ENCODE data around the gene S1PR5.

S1PR5 gene

DNA sequence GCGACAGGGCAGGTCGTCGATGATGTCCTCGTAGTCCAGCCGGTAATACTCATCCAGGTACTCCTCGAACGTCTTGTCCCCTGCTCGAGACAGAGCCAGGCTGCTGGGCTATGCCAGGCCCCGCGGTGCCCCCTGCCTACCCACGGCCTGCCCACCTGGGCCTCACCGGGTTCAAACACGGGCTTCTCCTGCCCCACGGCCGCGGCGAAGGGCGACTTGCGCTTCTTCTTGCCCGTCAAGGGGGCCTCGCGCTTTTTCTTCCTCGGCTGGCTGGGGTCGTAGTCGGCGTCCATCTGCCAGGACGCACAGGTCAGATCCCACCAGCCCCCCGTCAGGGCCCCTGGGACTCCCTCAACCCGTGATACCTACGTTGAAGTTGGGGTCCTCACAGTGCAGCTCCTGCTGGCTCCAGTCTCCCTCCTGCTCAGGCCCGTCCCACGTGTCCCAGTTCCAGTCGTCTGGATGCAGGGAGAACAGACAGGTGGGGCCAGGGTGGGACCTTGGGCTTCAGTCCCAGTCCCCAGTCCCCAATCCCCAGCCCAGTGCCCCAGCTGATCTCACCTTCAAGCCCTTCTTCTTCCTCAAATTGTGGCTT, 40.5 kb upstream of the S1PR5 start:
- H3K36me3 ChIP-seq (ENCODE audit: insufficient read depth, insufficient read length, low read length), result peaks cover 88% of the 10 kb centered on the region
- no peak for DNase-seq (ENCODE audit: low read depth, low spot score)
- no peaks in the 10 kb centered on the region for H3K27me3 ChIP-seq (ENCODE audit: insufficient read depth, insufficient read length)
- no peak overlapping the region for H3K9ac ChIP-seq (ENCODE audit: insufficient read length, low read depth)
- no peak overlapping the region for H3K4me3 ChIP-seq (ENCODE audit: insufficient read length, low read depth)
- no peak for TF ChIP-seq ZNF274 (IDR thresholded peaks at IDR 0.05; ENCODE audit: low read depth, low read length)
- no peak for TF ChIP-seq SUZ12 (IDR thresholded peaks at IDR 0.05; ENCODE audit: extremely low read depth, insufficient read depth, insufficient read length)
- no peak for TF ChIP-seq YY1 (IDR thresholded peaks at IDR 0.05; ENCODE audit: insufficient read depth, insufficient read length)
- no peaks in the 10 kb centered on the region for H3K9me3 ChIP-seq (ENCODE audit: insufficient read depth, low read length)
- H3K4me1 ChIP-seq (ENCODE audit: insufficient read depth, insufficient read length), result peaks cover 3% of the 10 kb centered on the region

DNA sequence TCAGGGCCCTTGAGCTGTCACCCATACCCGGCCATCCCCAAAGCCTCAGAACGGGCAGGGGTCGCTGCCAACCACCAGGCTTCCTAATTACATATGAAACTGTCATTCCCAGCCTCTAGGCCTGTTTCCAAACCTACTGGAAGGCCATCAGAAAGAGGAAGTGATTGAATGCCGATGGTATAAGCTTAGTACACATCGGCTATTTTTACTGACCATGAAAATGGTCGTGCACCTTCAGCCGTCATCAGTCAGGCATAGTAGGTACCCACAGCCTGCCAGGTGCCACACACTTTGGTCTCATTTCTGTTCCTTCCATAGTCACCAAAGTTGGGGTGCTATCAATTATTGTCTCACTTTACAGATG, 38.3 kb upstream of the S1PR5 start:
- no peak for DNase-seq (ENCODE audit: low read depth, low spot score)
- peaks cover 85% of the 10 kb centered on the region for H3K36me3 ChIP-seq (ENCODE audit: insufficient read depth, insufficient read length, low read length)
- H3K9me3 ChIP-seq (ENCODE audit: insufficient read depth, low read length), result no peaks in the 10 kb centered on the region
- H3K4me3 ChIP-seq (ENCODE audit: insufficient read length, low read depth), result no peak overlapping the region
- TF ChIP-seq YY1 (IDR thresholded peaks at IDR 0.05; ENCODE audit: insufficient read depth, insufficient read length) (no peak), ZNF274 (IDR thresholded peaks at IDR 0.05; ENCODE audit: low read depth, low read length) (no peak), SUZ12 (IDR thresholded peaks at IDR 0.05; ENCODE audit: extremely low read depth, insufficient read depth, insufficient read length) (no peak)
- H3K27me3 ChIP-seq (ENCODE audit: insufficient read depth, insufficient read length), result no peaks in the 10 kb centered on the region
- peaks cover 6% of the 10 kb centered on the region for H3K4me1 ChIP-seq (ENCODE audit: insufficient read depth, insufficient read length)
- H3K9ac ChIP-seq (ENCODE audit: insufficient read length, low read depth), result no peak overlapping the region

DNA sequence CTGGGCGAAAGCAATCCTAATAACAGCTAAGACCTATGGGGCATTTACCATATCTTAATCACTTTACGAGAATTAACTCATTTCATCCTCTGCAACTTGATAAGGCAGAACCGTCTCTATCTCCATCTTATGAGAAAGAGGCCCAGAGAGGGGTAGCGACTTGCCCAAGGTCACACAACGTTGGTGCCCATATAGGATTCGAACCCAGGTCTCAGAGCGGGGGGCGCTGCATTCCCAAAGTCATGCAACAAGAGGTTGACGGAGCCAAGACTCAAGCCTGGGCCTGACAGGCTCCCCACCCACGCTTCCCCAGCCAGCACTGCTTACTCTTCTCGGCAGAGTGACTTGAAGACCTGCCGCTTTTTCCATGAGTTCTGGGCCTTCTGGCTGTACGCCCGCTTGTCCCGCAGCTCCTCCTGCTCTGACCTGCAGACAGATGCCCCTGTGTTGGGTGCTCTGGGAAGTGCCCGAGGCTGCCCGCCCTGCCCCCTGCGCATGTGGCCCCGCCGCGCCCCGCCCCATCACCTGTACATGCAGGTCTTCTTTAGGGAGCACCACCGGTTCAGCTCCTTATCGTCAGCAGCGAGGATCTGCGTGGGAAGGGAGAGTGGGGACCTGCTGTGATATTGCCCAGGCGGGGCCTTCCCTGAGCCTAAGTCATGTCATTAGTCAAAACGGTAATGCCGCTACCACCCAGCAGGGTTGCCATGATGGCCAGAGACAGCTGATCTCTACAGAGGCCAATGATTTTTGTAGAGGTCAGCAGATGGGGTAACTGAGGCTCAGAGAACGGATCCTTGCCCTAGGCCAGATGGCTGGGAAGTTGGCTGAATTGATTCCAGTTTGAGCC, 37.7 kb upstream of the S1PR5 start:
- peaks cover 6% of the 10 kb centered on the region for H3K4me1 ChIP-seq (ENCODE audit: insufficient read depth, insufficient read length)
- no peak for DNase-seq (ENCODE audit: low read depth, low spot score)
- H3K27me3 ChIP-seq (ENCODE audit: insufficient read depth, insufficient read length), result no peaks in the 10 kb centered on the region
- H3K9ac ChIP-seq (ENCODE audit: insufficient read length, low read depth), result no peak overlapping the region
- H3K9me3 ChIP-seq (ENCODE audit: insufficient read depth, low read length), result no peaks in the 10 kb centered on the region
- peaks cover 84% of the 10 kb centered on the region for H3K36me3 ChIP-seq (ENCODE audit: insufficient read depth, insufficient read length, low read length)
- no peak for TF ChIP-seq YY1 (IDR thresholded peaks at IDR 0.05; ENCODE audit: insufficient read depth, insufficient read length)
- no peak for TF ChIP-seq SUZ12 (IDR thresholded peaks at IDR 0.05; ENCODE audit: extremely low read depth, insufficient read depth, insufficient read length)
- TF ChIP-seq ZNF274 (IDR thresholded peaks at IDR 0.05; ENCODE audit: low read depth, low read length), result no peak
- H3K4me3 ChIP-seq (ENCODE audit: insufficient read length, low read depth), result no peak overlapping the region

DNA sequence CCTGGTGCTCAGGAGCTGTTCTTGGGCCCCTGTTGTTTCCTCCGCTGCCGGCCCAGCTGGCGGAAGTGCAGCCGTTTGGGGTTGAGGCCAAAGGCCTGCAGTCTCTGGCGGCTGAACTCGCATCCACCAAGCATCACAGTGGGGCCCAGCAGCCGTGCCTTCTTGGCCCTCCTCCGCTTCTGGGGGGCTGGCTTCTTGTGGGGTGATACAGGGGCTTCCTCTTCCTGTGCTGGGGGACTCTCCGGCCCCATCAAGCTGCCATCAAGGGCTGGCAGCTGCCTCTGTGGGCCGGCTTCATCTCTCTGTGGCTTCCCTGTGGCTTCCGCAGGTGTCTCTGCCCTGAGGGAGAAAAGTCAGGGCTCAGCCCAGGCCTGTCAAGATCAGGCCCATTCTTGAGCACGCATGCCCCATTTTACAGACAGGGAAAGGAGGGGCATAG, 36.7 kb upstream of the S1PR5 start:
- Histone ChIP-seq H3K4me1 (ENCODE audit: insufficient read depth, insufficient read length) (peaks cover 6% of the 10 kb centered on the region), H3K9ac (ENCODE audit: insufficient read length, low read depth) (peak overlapping the region; percentile 32)

DNA sequence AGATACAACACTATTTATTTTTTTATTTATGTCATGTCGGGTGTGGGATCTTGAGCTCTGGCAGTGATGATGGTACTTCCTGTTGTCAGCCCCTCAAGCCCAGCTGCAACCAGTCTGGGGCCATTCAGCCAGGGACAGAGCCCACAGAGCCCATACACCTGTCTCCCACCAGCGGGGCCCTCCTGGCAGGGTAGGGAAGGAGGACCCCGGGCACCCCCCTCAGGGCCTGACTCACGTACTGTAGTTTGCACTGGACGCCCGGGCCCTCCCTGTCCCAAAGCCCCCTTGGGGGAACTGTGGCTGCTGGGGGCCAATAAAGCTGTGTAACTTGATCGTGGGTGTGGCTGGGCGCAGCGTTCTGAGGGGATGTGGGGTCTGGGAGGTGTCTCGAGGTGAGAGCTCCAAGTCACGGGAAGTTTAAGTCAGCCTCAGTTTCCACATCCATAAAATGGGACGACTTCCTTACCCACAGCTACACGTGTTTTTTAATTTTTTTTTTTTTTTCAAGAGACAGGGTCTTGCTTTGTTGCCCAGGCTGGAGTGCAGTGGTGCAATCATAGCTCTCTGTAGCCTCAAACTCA, 35.9 kb upstream of the S1PR5 start:
- H3K4me1 ChIP-seq (ENCODE audit: insufficient read depth, insufficient read length), result peaks cover 6% of the 10 kb centered on the region
- no peaks in the 10 kb centered on the region for H3K9me3 ChIP-seq (ENCODE audit: insufficient read depth, low read length)
- H3K36me3 ChIP-seq (ENCODE audit: insufficient read depth, insufficient read length, low read length), result peaks cover 81% of the 10 kb centered on the region
- DNase-seq (ENCODE audit: low read depth, low spot score), result no peak
- H3K9ac ChIP-seq (ENCODE audit: insufficient read length, low read depth), result no peak overlapping the region
- TF ChIP-seq ZNF274 (IDR thresholded peaks at IDR 0.05; ENCODE audit: low read depth, low read length), result no peak
- no peak for TF ChIP-seq SUZ12 (IDR thresholded peaks at IDR 0.05; ENCODE audit: extremely low read depth, insufficient read depth, insufficient read length)
- no peak for TF ChIP-seq YY1 (IDR thresholded peaks at IDR 0.05; ENCODE audit: insufficient read depth, insufficient read length)
- H3K4me3 ChIP-seq (ENCODE audit: insufficient read length, low read depth), result no peak overlapping the region
- no peaks in the 10 kb centered on the region for H3K27me3 ChIP-seq (ENCODE audit: insufficient read depth, insufficient read length)

More for the DNA sequence above, 36.7 kb upstream of the S1PR5 start:
- Histone ChIP-seq H3K27me3 (ENCODE audit: insufficient read depth, insufficient read length) (no peaks in the 10 kb centered on the region), H3K36me3 (ENCODE audit: insufficient read depth, insufficient read length, low read length) (peaks cover 81% of the 10 kb centered on the region), H3K9me3 (ENCODE audit: insufficient read depth, low read length) (no peaks in the 10 kb centered on the region), H3K4me3 (ENCODE audit: insufficient read length, low read depth) (no peak overlapping the region)
- TF ChIP-seq ZNF274 (IDR thresholded peaks at IDR 0.05; ENCODE audit: low read depth, low read length) (no peak), SUZ12 (IDR thresholded peaks at IDR 0.05; ENCODE audit: extremely low read depth, insufficient read depth, insufficient read length) (no peak), YY1 (IDR thresholded peaks at IDR 0.05; ENCODE audit: insufficient read depth, insufficient read length) (no peak)
- DNase-seq (ENCODE audit: low read depth, low spot score), result no peak

DNA sequence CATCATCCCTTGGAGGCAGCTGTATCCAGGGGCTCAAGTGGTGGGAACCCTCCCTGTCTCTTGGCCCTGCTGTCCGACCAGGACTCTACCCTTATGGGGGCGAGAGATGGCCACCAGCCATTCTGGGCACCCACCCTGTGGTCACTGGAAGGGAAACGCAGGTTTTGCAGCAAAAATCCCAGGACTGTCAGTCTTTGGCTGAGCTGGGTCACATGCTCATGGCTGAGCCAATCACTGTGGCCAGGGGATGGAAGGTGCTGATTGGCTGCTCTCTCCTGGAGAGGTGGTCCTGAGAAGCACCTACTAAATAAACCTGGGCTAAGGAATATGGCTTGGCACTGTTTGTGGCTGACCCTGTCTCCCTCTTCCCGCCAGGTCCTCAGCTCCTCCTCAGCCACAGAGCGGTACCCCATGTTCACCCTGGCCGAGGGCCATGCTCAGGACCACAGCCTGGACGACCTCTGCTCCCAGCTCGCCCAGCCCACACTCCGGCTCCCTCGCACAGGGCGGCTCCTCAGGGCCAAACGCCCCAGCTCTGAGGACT, 35.3 kb upstream of the S1PR5 start:
- Histone ChIP-seq H3K36me3 (ENCODE audit: insufficient read depth, insufficient read length, low read length) (peaks cover 78% of the 10 kb centered on the region), H3K4me1 (ENCODE audit: insufficient read depth, insufficient read length) (peaks cover 6% of the 10 kb centered on the region), H3K9me3 (ENCODE audit: insufficient read depth, low read length) (no peaks in the 10 kb centered on the region), H3K4me3 (ENCODE audit: insufficient read length, low read depth) (no peak overlapping the region), H3K9ac (ENCODE audit: insufficient read length, low read depth) (no peak overlapping the region), H3K27me3 (ENCODE audit: insufficient read depth, insufficient read length) (no peaks in the 10 kb centered on the region)
- no peak for DNase-seq (ENCODE audit: low read depth, low spot score)
- TF ChIP-seq YY1 (IDR thresholded peaks at IDR 0.05; ENCODE audit: insufficient read depth, insufficient read length), result no peak
- no peak for TF ChIP-seq ZNF274 (IDR thresholded peaks at IDR 0.05; ENCODE audit: low read depth, low read length)
- no peak for TF ChIP-seq SUZ12 (IDR thresholded peaks at IDR 0.05; ENCODE audit: extremely low read depth, insufficient read depth, insufficient read length)

Data from NT2/D1 (cell line).